ENCODE measurements around the gene SNAP23.

GRCh38 chr15:42576776-42577175 lies 81.3 kb downstream of the SNAP23 start:
- no peak for TF ChIP-seq CTCF (IDR thresholded peaks at IDR 0.05; ENCODE audit: low read length)
- TF ChIP-seq EZH2 (optimal IDR thresholded peaks at IDR 0.05; ENCODE audit: low read depth, low read length), result no peak
